Measurements from ENCODE around the gene IGSF9B. TPM values are rescaled to one million over a fixed set of nuclear protein-coding genes. Genes with fewer than 3 reads are reported as not detected.

Gene IGSF9B
- total RNA-seq, 1 donor from 2014 or later, result 13.1 TPM

GRCh38 chr11:133931449-133932060, 25.2 kb downstream of the IGSF9B start:
- Mint-ChIP-seq H3K27ac (ENCODE audit: unreplicated experiment) (no peak overlapping the region), H3K36me3 (ENCODE audit: low read depth, unreplicated experiment) (peaks cover 15% of the 10 kb centered on the region), H3K4me1 (ENCODE audit: low read depth, unreplicated experiment) (peaks cover 36% of the 10 kb centered on the region), H3K27me3 (ENCODE audit: low read depth, unreplicated experiment) (peaks cover 1% of the 10 kb centered on the region), H3K9me3 (ENCODE audit: unreplicated experiment) (peaks cover 5% of the 10 kb centered on the region), H3K4me3 (ENCODE audit: unreplicated experiment) (no peak overlapping the region)
- Histone ChIP-seq H3K36me3 (ENCODE audit: insufficient read depth, low read length) (no peaks in the 10 kb centered on the region), H3K27ac (ENCODE audit: low read depth, low read length) (no peak overlapping the region), H3K4me3 (ENCODE audit: insufficient read depth, low read depth, low read length) (no peak overlapping the region), H3K27me3 (ENCODE audit: insufficient read depth, low read length) (no peaks in the 10 kb centered on the region), H3K9ac (ENCODE audit: low read length) (no peak overlapping the region), H2AFZ (ENCODE audit: low read depth, low read length) (no peak overlapping the region), H3K9me3 (ENCODE audit: insufficient read depth, low read depth, low read length) (no peaks in the 10 kb centered on the region), H3K4me2 (ENCODE audit: low read length) (no peak overlapping the region), H3K79me2 (ENCODE audit: insufficient read depth, low read length) (no peaks in the 10 kb centered on the region), H3K4me1 (ENCODE audit: insufficient read depth, low read length) (peaks cover 4% of the 10 kb centered on the region), H4K20me1 (ENCODE audit: insufficient read depth, low read length) (no peaks in the 10 kb centered on the region)
- DNase-seq (ENCODE audit: low read depth) (no peak), FAIRE-seq (no peak)
- no peak for TF ChIP-seq EZH2 (IDR thresholded peaks at IDR 0.05; ENCODE audit: insufficient read depth, low read length)
- TF ChIP-seq CTCF (IDR thresholded peaks at IDR 0.05; ENCODE audit: insufficient read depth, low read depth, low read length), result no peak

GRCh38 chr11:133930767-133931448, 25.9 kb downstream of the IGSF9B start:
- Histone ChIP-seq H3K27me3 (ENCODE audit: insufficient read depth, low read length) (no peaks in the 10 kb centered on the region), H3K9me3 (ENCODE audit: insufficient read depth, low read depth, low read length) (no peaks in the 10 kb centered on the region), H2AFZ (ENCODE audit: low read depth, low read length) (no peak overlapping the region), H3K27ac (ENCODE audit: low read depth, low read length) (no peak overlapping the region), H3K36me3 (ENCODE audit: insufficient read depth, low read length) (no peaks in the 10 kb centered on the region), H3K9ac (ENCODE audit: low read length) (no peak overlapping the region), H3K4me1 (ENCODE audit: insufficient read depth, low read length) (peaks cover 4% of the 10 kb centered on the region), H3K79me2 (ENCODE audit: insufficient read depth, low read length) (no peaks in the 10 kb centered on the region), H4K20me1 (ENCODE audit: insufficient read depth, low read length) (no peaks in the 10 kb centered on the region), H3K4me3 (ENCODE audit: insufficient read depth, low read depth, low read length) (no peak overlapping the region), H3K4me2 (ENCODE audit: low read length) (no peak overlapping the region)
- DNase-seq (ENCODE audit: low read depth), result no peak
- no peak for FAIRE-seq
- Mint-ChIP-seq H3K36me3 (ENCODE audit: low read depth, unreplicated experiment) (peaks cover 17% of the 10 kb centered on the region), H3K4me3 (ENCODE audit: unreplicated experiment) (no peak overlapping the region), H3K27me3 (ENCODE audit: low read depth, unreplicated experiment) (peaks cover 1% of the 10 kb centered on the region), H3K9me3 (ENCODE audit: unreplicated experiment) (peaks cover 5% of the 10 kb centered on the region), H3K4me1 (ENCODE audit: low read depth, unreplicated experiment) (peaks cover 30% of the 10 kb centered on the region), H3K27ac (ENCODE audit: unreplicated experiment) (peak overlapping the region; percentile 66)
- TF ChIP-seq EZH2 (IDR thresholded peaks at IDR 0.05; ENCODE audit: insufficient read depth, low read length) (no peak), CTCF (IDR thresholded peaks at IDR 0.05; ENCODE audit: insufficient read depth, low read depth, low read length) (no peak)
